H9 (cell line): ENCODE measurements around the gene UFM1. TPM values are rescaled to one million over a fixed set of nuclear protein-coding genes. Genes with fewer than 3 reads are reported as not detected.

Experiments
- DNase-seq: peaks from one replicate; pipeline ENCODE4 v3.0.0-alpha.2; 2017
- H2AFZ ChIP-seq: one replicate; pipeline ENCODE4 v1.6.1; 2013; ENCODE audit warnings: mild to moderate bottlenecking, low read length, control low read depth, moderate library complexity
- H2AK5ac ChIP-seq: 2 replicates; pipeline ENCODE4 v1.6.1; 2013; ENCODE audit warnings: low read length, control low read depth, mixed read lengths; ENCODE audit not compliant: insufficient read length
- H2BK120ac ChIP-seq: one replicate; pipeline ENCODE4 v1.6.1; 2013; ENCODE audit warnings: low read depth, mild to moderate bottlenecking, low read length, control low read depth, inconsistent platforms; ENCODE audit not compliant: poor library complexity, severe bottlenecking
- H2BK12ac ChIP-seq: 2 replicates; pipeline ENCODE4 v1.6.1; 2013; ENCODE audit warnings: low read length, control low read depth, mixed read lengths, low read depth; ENCODE audit not compliant: insufficient read length
- H2BK15ac ChIP-seq: 2 replicates; pipeline ENCODE4 v1.6.1; 2013; ENCODE audit warnings: low read depth, low read length, control low read depth
- H2BK20ac ChIP-seq: one replicate; pipeline ENCODE4 v1.6.1; 2013; ENCODE audit warnings: low read depth, mild to moderate bottlenecking, low read length, control low read depth, inconsistent platforms; ENCODE audit not compliant: poor library complexity, severe bottlenecking
- H2BK5ac ChIP-seq: 2 replicates; pipeline ENCODE4 v1.6.1; 2013; ENCODE audit warnings: low read length, control low read depth, mixed read lengths; ENCODE audit not compliant: insufficient read length
- H3K14ac ChIP-seq: 2 replicates; pipeline ENCODE4 v1.6.1; 2013; ENCODE audit warnings: low read length, control low read depth; ENCODE audit not compliant: insufficient read depth
- H3K18ac ChIP-seq: 2 replicates; pipeline ENCODE4 v1.6.1; 2013; ENCODE audit warnings: low read depth, mild to moderate bottlenecking, mixed read lengths, low read length, control low read depth; ENCODE audit not compliant: insufficient read length
- H3K23ac ChIP-seq: 2 replicates; pipeline ENCODE4 v1.6.1; 2013; ENCODE audit warnings: low read length, control low read depth, mixed read lengths, low read depth; ENCODE audit not compliant: insufficient read length
- H3K23me2 ChIP-seq: 2 replicates; pipeline ENCODE4 v1.6.1; 2013; ENCODE audit warnings: low read depth, mild to moderate bottlenecking, mixed read lengths, low read length, control low read depth; ENCODE audit not compliant: insufficient read length, poor library complexity, severe bottlenecking
- H3K27ac ChIP-seq: 2 replicates; pipeline ENCODE4 v1.5.1; 2013; ENCODE audit warnings: low read length, control low read depth, mixed read lengths, low read depth; ENCODE audit not compliant: insufficient read length
- H3K27me3 ChIP-seq: 2 replicates; pipeline ENCODE4 v1.6.1; 2013; ENCODE audit warnings: low read length, control low read depth, inconsistent platforms; ENCODE audit not compliant: insufficient read depth
- H3K4ac ChIP-seq: 2 replicates; pipeline ENCODE4 v1.6.1; 2013; ENCODE audit warnings: low read depth, mild to moderate bottlenecking, control low read depth, inconsistent platforms, low read length, moderate library complexity
- H3K4me1 ChIP-seq: 2 replicates; pipeline ENCODE4 v1.6.1; 2013; ENCODE audit warnings: low read length, control low read depth, inconsistent platforms; ENCODE audit not compliant: insufficient read depth
- H3K4me2 ChIP-seq: 2 replicates; pipeline ENCODE4 v1.6.1; 2013; ENCODE audit warnings: low read length, control low read depth, mixed read lengths; ENCODE audit not compliant: insufficient read length, insufficient read depth
- H3K56ac ChIP-seq: 2 replicates; pipeline ENCODE4 v1.6.1; 2013; ENCODE audit warnings: low read depth, mild to moderate bottlenecking, mixed read lengths, low read length, control low read depth; ENCODE audit not compliant: insufficient read length
- H3K79me1 ChIP-seq: 2 replicates; pipeline ENCODE4 v1.6.1; 2013; ENCODE audit warnings: low read depth, mild to moderate bottlenecking, moderate library complexity, low read length, control low read depth, inconsistent platforms; ENCODE audit not compliant: insufficient read depth, poor library complexity, severe bottlenecking
- H3K79me2 ChIP-seq: 2 replicates; pipeline ENCODE4 v1.6.1; 2013; ENCODE audit warnings: low read length, control low read depth, inconsistent platforms; ENCODE audit not compliant: insufficient read depth
- H3K9ac ChIP-seq: 2 replicates; pipeline ENCODE4 v1.6.1; 2013; ENCODE audit warnings: low read length, control low read depth, mixed read lengths; ENCODE audit not compliant: insufficient read length; ENCODE audit errors: extremely low read depth
- H3K9me3 ChIP-seq: one replicate; pipeline ENCODE4 v1.6.1; 2013; ENCODE audit warnings: low read depth, low read length, inconsistent platforms; ENCODE audit not compliant: control insufficient read depth
- H3T11ph ChIP-seq: one replicate; pipeline ENCODE4 v1.6.1; 2013; ENCODE audit warnings: mild to moderate bottlenecking, low read length, control low read depth, inconsistent platforms
- H4K20me1 ChIP-seq: one replicate; pipeline ENCODE4 v1.6.1; 2013; ENCODE audit not compliant: control insufficient read depth, insufficient read length, insufficient read depth
- H4K5ac ChIP-seq: 2 replicates; pipeline ENCODE4 v1.6.1; 2013; ENCODE audit warnings: low read depth, mild to moderate bottlenecking, mixed read lengths, low read length, control low read depth; ENCODE audit not compliant: insufficient read length
- H4K8ac ChIP-seq: replicated peaks from 2 replicates; pipeline ENCODE4 v1.6.1; 2013; ENCODE audit warnings: low read length, control low read depth, mixed read lengths, low read depth; ENCODE audit not compliant: insufficient read length
- H4K91ac ChIP-seq: 2 replicates; pipeline ENCODE4 v1.6.1; 2013; ENCODE audit warnings: low read depth, mild to moderate bottlenecking, moderate library complexity, mixed read lengths, low read length, control low read depth; ENCODE audit not compliant: insufficient read length
- H3K27ac Mint-ChIP-seq, 3 experiments: 2 replicates in 2 of 3; 3 replicates in 1 of 3; pipeline ENCODE4 v1.8.0; 2020 to 2021; ENCODE audit warnings: mixed read lengths in 3 of 3, mild to moderate bottlenecking in 1 of 3, moderate library complexity in 1 of 3
- H3K27me3 Mint-ChIP-seq: 2 replicates; pipeline ENCODE4 v1.8.0; 2021; ENCODE audit warnings: low read depth, mild to moderate bottlenecking, moderate library complexity, mixed read lengths
- H3K36me3 Mint-ChIP-seq, 3 experiments: 2 replicates in 2 of 3; 3 replicates in 1 of 3; pipeline ENCODE4 v1.8.0; 2020 to 2021; ENCODE audit warnings: low read depth in 3 of 3, mixed read lengths in 3 of 3; ENCODE audit not compliant: insufficient read depth in 1 of 3
- H3K4me1 Mint-ChIP-seq, 2 experiments: 2 replicates each; pipeline ENCODE4 v1.8.0; 2020; ENCODE audit warnings: mixed read lengths in 2 of 2
- H3K4me3 Mint-ChIP-seq, 2 experiments: 2 replicates in 1 of 2; 3 replicates in 1 of 2; pipeline ENCODE4 v1.8.0; 2020 to 2021; ENCODE audit warnings: mild to moderate bottlenecking in 2 of 2, mixed read lengths in 2 of 2, moderate library complexity in 1 of 2
- H3K9me3 Mint-ChIP-seq, 2 experiments: 2 replicates in 1 of 2; 3 replicates in 1 of 2; pipeline ENCODE4 v1.8.0; 2020; ENCODE audit warnings: mild to moderate bottlenecking in 2 of 2, mixed read lengths in 2 of 2, moderate library complexity in 1 of 2
- WGBS: extraction: QIAGEN DNeasy Blood & Tissue Kit; methylation state at CpG from one replicate; pipeline ENCODE4 v1.1.7; 2013; ENCODE audit warnings: missing lambda C conversion rate, low lambda C conversion rate, mixed read lengths; ENCODE audit not compliant: insufficient read length; ENCODE audit errors: extremely low coverage; 5-methylcytosine and 5-hydroxymethylcytosine counted together
- total RNA-seq: library from RNA; stranded (reverse); gene quantifications from 2 replicates; pipeline ENCODE4 v1.2.1, GENCODE V29; 2021
- TF ChIP-seq, protein P1 (sequence below): fragments of 200-600 bp; sonication (generic); conservative IDR thresholded peaks from 3 replicates; pipeline ENCODE4 v1.8.0; 2021; ENCODE audit warnings: antibody characterized with exemption, mild to moderate bottlenecking

The UFM1 gene
- total RNA-seq, 1 experiment from 2014 or later, result 57.3 TPM

DNA sequence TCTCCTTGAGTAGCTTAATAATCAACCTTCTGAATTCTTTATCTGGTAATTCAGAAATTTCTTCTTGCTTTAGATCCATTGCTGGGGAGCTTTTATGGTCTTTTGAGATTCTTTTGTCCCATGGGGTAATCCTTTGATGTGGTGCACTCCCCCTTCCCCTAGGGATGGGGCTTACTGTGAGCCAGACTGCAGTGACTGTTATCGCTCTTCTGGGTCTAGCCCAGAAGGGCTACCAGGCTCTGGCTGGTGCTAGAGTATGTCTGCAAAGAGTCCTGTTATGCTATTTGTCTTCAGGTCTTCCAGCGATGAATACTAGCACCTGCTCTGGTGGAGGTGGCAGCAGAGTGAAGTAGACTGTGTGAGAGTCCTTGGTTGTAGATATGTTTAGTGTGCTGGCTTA lies 41.7 kb downstream of the UFM1 start:
- H3K14ac ChIP-seq, result no peak overlapping the region
- no peak overlapping the region for H3K27ac ChIP-seq
- H2BK15ac ChIP-seq, result no peak overlapping the region
- H4K8ac ChIP-seq, result no peak overlapping the region
- H2BK5ac ChIP-seq, result no peak overlapping the region
- no peaks in the 10 kb centered on the region for H4K20me1 ChIP-seq
- H2BK12ac ChIP-seq, result no peak overlapping the region
- Mint-ChIP-seq H3K4me3 (no peak overlapping the region), H3K4me1 (peaks cover 3 to 10% of the 10 kb centered on the region in 2 experiments; a peak in 3 of 4 replicates), H3K36me3 (no peaks in the 10 kb centered on the region), H3K9me3 (no peaks in the 10 kb centered on the region), H3K27me3 (no peaks in the 10 kb centered on the region), H3K27ac (no peak overlapping the region)
- H3K4ac ChIP-seq, result no peak overlapping the region
- H3K79me2 ChIP-seq, result no peaks in the 10 kb centered on the region
- no peak overlapping the region for H3K4me2 ChIP-seq
- H4K5ac ChIP-seq, result no peak overlapping the region
- no peak overlapping the region for H2AFZ ChIP-seq
- H3K18ac ChIP-seq, result no peak overlapping the region
- no CpG with 5 or more reads among the region's 2 CpGs for WGBS
- H3K23me2 ChIP-seq, result no peaks in the 10 kb centered on the region
- H3K9ac ChIP-seq, result no peak overlapping the region
- H3K79me1 ChIP-seq, result no peaks in the 10 kb centered on the region
- H2AK5ac ChIP-seq, result no peak overlapping the region
- TF ChIP-seq, protein P1, sequence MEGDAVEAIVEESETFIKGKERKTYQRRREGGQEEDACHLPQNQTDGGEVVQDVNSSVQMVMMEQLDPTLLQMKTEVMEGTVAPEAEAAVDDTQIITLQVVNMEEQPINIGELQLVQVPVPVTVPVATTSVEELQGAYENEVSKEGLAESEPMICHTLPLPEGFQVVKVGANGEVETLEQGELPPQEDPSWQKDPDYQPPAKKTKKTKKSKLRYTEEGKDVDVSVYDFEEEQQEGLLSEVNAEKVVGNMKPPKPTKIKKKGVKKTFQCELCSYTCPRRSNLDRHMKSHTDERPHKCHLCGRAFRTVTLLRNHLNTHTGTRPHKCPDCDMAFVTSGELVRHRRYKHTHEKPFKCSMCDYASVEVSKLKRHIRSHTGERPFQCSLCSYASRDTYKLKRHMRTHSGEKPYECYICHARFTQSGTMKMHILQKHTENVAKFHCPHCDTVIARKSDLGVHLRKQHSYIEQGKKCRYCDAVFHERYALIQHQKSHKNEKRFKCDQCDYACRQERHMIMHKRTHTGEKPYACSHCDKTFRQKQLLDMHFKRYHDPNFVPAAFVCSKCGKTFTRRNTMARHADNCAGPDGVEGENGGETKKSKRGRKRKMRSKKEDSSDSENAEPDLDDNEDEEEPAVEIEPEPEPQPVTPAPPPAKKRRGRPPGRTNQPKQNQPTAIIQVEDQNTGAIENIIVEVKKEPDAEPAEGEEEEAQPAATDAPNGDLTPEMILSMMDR, result no peak
- H3K27me3 ChIP-seq, result no peaks in the 10 kb centered on the region
- H2BK20ac ChIP-seq, result no peak overlapping the region
- H4K91ac ChIP-seq, result no peak overlapping the region
- no peak overlapping the region for H3T11ph ChIP-seq
- H2BK120ac ChIP-seq, result no peak overlapping the region
- no peaks in the 10 kb centered on the region for H3K9me3 ChIP-seq
- no peak for DNase-seq
- H3K4me1 ChIP-seq, result no peaks in the 10 kb centered on the region
- no peak overlapping the region for H3K56ac ChIP-seq
- H3K23ac ChIP-seq, result no peak overlapping the region
